ACHN (cell line): Measurements from ENCODE around the gene ZNF485.

Source experiments
- DNase-seq: peaks from one replicate; pipeline ENCODE4 v3.0.0-alpha.2; 2015
- in situ Hi-C: cut with HindIII; loops from 2 replicates; pipeline ENCODE4 v1.10.0; 2017; ENCODE audit warnings: low sequenced_read_pairs, low pct_ligation_motif_present, low pct_unique_long_range_greater_than_20kb

The ZNF485 gene

GRCh38 chr10:43653746-43654145 is 47.5 kb downstream of the ZNF485 start:
- in situ Hi-C loops, result no loop called here
- DNase-seq, result no peak

- in situ Hi-C loops, result no loop called here
Observed at GRCh38 chr10:43655311-43655710, 49.1 kb downstream of the ZNF485 start.

GRCh38 chr10:43658227-43658626 is 52.0 kb downstream of the ZNF485 start:
- DNase-seq, result no peak
- in situ Hi-C loops, result no loop called here

More at GRCh38 chr10:43655311-43655710, 49.1 kb downstream of the ZNF485 start:
- no peak for DNase-seq

DNA sequence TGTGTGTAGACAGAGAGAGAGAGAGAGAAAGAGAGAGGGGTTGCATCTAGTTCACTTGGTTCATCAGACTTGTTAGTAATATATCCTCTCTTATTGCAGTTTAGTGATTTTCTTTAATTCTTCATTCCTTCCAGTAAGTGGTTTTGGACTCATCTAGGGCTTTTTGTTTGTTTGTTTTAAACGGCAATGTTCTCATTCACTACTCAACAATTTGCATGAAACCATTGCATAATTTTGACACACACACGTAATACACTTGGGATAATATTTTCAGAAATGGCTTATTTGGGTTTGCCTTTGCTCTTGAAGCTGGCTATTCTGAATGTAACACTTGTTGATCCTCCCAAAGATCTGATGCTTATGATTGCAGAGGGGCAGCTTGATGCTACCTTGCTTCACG is 58.8 kb downstream of the ZNF485 start:
- DNase-seq, result no peak
- in situ Hi-C loops, result no loop called here

GRCh38 chr10:43666552-43666951 is 60.3 kb downstream of the ZNF485 start:
- DNase-seq, result no peak
- in situ Hi-C loops, result no loop called here

DNA sequence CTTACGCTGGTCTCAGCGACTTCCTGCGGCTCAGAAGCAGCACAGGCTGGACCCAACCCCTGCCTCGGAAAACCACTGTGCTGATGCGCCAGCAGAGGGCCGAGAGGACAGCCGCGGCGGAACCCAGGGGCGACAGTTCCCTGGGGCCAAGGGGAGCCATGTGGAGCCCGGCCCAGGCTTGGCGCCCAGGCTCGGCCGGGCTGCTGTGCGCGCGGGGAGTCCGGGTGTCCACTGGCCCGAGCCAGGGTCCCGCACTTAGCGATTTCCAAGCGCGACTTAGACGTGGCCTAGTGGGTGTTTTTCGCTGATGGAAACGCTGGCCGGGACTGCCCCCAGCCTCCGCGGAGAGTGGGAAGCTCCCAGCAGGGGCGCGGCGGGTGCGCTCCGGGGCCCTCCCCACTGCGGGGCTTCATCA is 61.1 kb downstream of the ZNF485 start:
- in situ Hi-C loops, result no loop called here
- DNase-seq, result no peak
